Hepatocyte (in vitro differentiated cells): ENCODE measurements around the gene PTPRT.

Experiments used
- CTCF ChIP-seq: fragments of 200-600 bp; sonication (generic); IDR thresholded peaks from 2 replicates; pipeline ENCODE4 v1.5.1; 2016; ENCODE audit warnings: antibody characterized with exemption, mild to moderate bottlenecking; ENCODE audit not compliant: poor library complexity
- EZH2 ChIP-seq: fragments of 200-600 bp; sonication (generic); IDR thresholded peaks from 2 replicates; pipeline ENCODE4 v1.6.1; 2016; ENCODE audit warnings: antibody characterized with exemption, mild to moderate bottlenecking, borderline replicate concordance
- EZH2phosphoT487 ChIP-seq: fragments of 200-600 bp; sonication (generic); IDR thresholded peaks from one replicate; pipeline ENCODE4 v1.6.1; 2018; ENCODE audit warnings: antibody characterized with exemption, mild to moderate bottlenecking, low read depth, moderate library complexity; ENCODE audit not compliant: unreplicated experiment, severe bottlenecking

- TF ChIP-seq CTCF, result no peak
- TF ChIP-seq EZH2phosphoT487, result no peak
- TF ChIP-seq EZH2, result no peak
Observed at GRCh38 chr20:43124241-43124640, 65.5 kb downstream of the PTPRT start.
